ENCODE measurements around the gene RASSF8.

The RASSF8 gene

DNA sequence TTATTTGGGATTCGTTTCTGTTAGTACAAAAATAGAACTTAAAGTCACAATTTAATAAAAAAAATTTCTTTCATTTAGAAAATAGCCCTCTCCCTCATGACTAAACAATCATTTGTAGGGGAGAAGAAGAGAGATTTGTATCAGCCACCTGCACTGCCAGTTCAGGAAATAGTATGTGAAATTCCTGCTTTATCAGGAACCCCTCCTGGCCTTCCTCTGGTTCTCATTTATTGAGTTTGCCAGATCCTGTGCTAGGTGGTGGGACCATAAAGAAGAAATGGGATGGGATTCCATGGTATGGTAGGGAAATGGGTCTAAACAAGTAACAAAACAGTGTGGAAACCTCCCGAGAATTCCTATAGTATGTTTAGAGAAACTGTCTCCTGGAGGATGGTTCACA is 30.0 kb downstream of the RASSF8 start:
- no peak overlapping the region for H3K27ac ChIP-seq
- no peak overlapping the region for H3K4me3 ChIP-seq

- H3K27ac ChIP-seq, result no peak overlapping the region
- H3K4me3 ChIP-seq, result no peak overlapping the region
These were observed 32.0 kb downstream of the RASSF8 start for GRCh38 chr12:25990495-25990894.

- H3K4me3 ChIP-seq, result no peak overlapping the region
- H3K27ac ChIP-seq, result no peak overlapping the region
These were observed 33.7 kb downstream of the RASSF8 start for GRCh38 chr12:25992026-25992782.

DNA sequence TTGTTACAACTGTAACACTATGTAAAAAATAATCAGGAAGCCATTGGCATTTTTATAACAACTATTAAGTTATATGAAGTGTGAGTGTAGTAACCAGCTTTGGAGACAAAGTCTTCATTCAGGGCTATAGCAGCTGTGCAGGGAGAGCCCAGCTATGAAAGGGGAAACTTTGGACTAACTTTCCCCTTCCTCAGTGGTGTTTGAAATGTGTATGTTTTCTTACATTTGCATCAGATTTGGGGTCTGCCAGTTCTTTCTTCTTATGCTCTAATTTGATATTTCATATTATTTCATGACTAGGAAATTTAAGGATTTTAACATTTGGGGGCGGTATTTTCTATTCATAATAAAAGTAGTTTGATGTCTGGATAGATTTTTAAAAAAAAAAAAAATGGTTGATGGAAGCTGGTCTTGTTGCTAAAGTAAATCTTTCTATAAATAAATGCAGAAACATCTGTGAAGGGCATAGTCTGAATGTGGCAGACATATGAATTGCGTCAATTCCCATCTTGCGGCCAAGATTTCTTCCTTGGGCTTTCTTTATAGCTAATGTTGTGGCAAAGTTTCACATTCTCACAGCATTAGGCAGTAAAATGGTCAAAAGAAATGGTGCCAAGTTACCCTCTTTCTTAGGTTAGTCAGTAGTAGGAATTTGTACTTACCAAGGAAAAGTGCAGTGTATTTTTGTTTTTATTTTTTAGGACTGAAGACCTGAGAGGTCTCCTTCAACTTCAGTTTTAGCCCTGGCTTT is 35.6 kb downstream of the RASSF8 start:
- Histone ChIP-seq H3K4me3 (no peak overlapping the region), H3K27ac (peak overlapping the region in 1 of 21 experiments; percentile 36)

- peak overlapping the region in 2 of 21 experiments; percentile 15 to 36 for H3K27ac ChIP-seq
- no peak overlapping the region for H3K4me3 ChIP-seq
These were observed 36.6 kb downstream of the RASSF8 start for GRCh38 chr12:25994901-25995625.

DNA sequence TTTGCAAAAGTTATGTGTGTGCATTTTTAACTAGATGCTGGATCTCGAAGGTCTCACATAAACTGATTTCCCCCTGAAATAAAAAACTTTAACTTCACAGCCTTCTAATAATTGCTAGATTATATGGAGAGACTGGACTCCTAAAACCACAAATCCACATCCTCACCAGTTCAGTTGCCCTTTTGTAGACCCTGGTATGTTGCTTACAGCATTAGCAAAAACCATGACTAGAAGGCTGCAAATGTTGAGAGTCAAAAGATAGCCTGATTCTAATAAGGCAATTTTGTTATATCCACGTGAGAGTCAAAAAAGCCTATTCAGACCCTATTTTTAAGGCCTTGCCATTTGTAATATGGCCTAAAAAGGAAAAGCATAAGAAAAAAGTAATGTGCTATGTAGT is 37.4 kb downstream of the RASSF8 start:
- H3K4me3 ChIP-seq, result no peak overlapping the region
- peak overlapping the region in 1 of 21 experiments; percentile 43 for H3K27ac ChIP-seq

DNA sequence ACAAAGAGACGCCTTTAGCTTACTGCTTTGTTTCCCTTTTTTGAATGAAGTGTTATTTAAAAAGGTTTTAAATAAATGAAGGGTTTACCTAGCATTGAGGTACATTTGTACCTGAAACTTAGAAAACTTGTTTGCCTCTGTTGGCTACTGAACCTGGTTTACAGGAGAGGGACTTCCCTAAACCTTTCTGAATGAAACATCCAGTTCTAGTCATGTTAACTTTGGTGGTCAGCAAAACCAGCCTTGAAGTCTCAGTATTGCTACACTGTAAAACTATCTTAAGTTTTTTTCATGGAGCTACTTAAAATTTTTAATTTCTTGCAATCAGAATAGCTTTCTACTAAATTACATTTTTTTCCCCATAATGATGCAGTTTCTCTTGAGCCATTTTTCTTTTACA is 38.2 kb downstream of the RASSF8 start:
- H3K27ac ChIP-seq, result no peak overlapping the region

GRCh38 chr12:25997201-25997963 is 38.9 kb downstream of the RASSF8 start:
- Histone ChIP-seq H3K4me3 (no peak overlapping the region), H3K27ac (no peak overlapping the region)

More for the DNA sequence above, 38.2 kb downstream of the RASSF8 start:
- H3K4me3 ChIP-seq, result no peak overlapping the region

- Histone ChIP-seq H3K4me3 (no peak overlapping the region), H3K27ac (no peak overlapping the region)
These were observed 42.4 kb downstream of the RASSF8 start for GRCh38 chr12:26000898-26001297.

- Histone ChIP-seq H3K4me3 (no peak overlapping the region), H3K27ac (no peak overlapping the region)
These were observed 43.0 kb downstream of the RASSF8 start for GRCh38 chr12:26001530-26001929.

- H3K4me3 ChIP-seq, result no peak overlapping the region
These were observed 44.6 kb downstream of the RASSF8 start for GRCh38 chr12:26003065-26003464.

GRCh38 chr12:26007566-26007965 is 49.1 kb downstream of the RASSF8 start:
- no peak overlapping the region for H3K27ac ChIP-seq
- H3K4me3 ChIP-seq, result no peak overlapping the region

More at GRCh38 chr12:26003065-26003464, 44.6 kb downstream of the RASSF8 start:
- no peak overlapping the region for H3K27ac ChIP-seq

GRCh38 chr12:26009593-26009992 is 51.1 kb downstream of the RASSF8 start:
- Histone ChIP-seq H3K27ac (peak overlapping the region in 4 of 21 experiments; percentile 31 to 57 (median 40)), H3K4me3 (no peak overlapping the region)

- peak overlapping the region in 11 of 21 experiments; percentile 16 to 57 (median 36) for H3K27ac ChIP-seq
These were observed 51.9 kb downstream of the RASSF8 start for GRCh38 chr12:26010293-26010821.

GRCh38 chr12:26011099-26011498 is 52.6 kb downstream of the RASSF8 start:
- H3K27ac ChIP-seq, result peak overlapping the region in 7 of 21 experiments; percentile 31 to 72 (median 40)
- H3K4me3 ChIP-seq, result no peak overlapping the region

More at GRCh38 chr12:26010293-26010821, 51.9 kb downstream of the RASSF8 start:
- no peak overlapping the region for H3K4me3 ChIP-seq

DNA sequence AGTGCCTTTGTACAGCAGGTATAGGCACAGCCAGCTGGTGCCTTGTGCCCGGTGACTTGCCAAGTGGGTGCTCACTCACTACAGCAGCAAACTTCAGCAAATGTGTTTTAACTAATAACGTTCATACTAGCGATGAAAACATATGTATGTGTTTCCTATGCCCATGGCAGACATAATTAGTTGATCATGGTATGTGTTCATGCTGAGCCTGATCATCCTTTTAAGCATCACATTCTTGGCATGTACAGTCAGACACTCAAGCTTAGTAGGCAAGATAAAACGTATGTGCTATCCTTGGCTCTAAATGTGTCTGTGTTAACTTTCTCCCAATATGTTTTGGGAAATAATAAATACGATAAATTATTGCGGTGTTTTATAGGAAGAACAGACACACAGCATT is 55.6 kb downstream of the RASSF8 start:
- no peak overlapping the region for H3K27ac ChIP-seq

GRCh38 chr12:26016516-26016915 is 58.0 kb downstream of the RASSF8 start:
- H3K27ac ChIP-seq, result no peak overlapping the region

More for the DNA sequence above, 55.6 kb downstream of the RASSF8 start:
- no peak overlapping the region for H3K4me3 ChIP-seq

GRCh38 chr12:26017484-26018211 is 59.2 kb downstream of the RASSF8 start:
- no peak overlapping the region for H3K4me3 ChIP-seq
- H3K27ac ChIP-seq, result no peak overlapping the region

More at GRCh38 chr12:26016516-26016915, 58.0 kb downstream of the RASSF8 start:
- H3K4me3 ChIP-seq, result no peak overlapping the region

- Histone ChIP-seq H3K4me3 (no peak overlapping the region), H3K27ac (no peak overlapping the region)
These were observed 60.4 kb downstream of the RASSF8 start for GRCh38 chr12:26018926-26019325.
